ENCODE data around the gene PPIA. TPM values are rescaled to one million over a fixed set of nuclear protein-coding genes. Genes with fewer than 3 reads are reported as not detected.

PPIA gene
- polyA plus RNA-seq (2012; ENCODE audit: low read depth, missing spikeins): 3,026 TPM

- no peak for TF ChIP-seq SPI1 (IDR thresholded peaks at IDR 0.05; ENCODE audit: low read depth, low read length)
- peak; percentile 75 for TF ChIP-seq POU2F2 (IDR thresholded peaks at IDR 0.05; ENCODE audit: low read depth, low read length)
- peak; percentile 11 for TF ChIP-seq PAX5 (IDR thresholded peaks at IDR 0.05; ENCODE audit: insufficient read depth, low read length, severe bottlenecking)
- peak; percentile 96 for TF ChIP-seq POLR2A (IDR thresholded peaks at IDR 0.05; ENCODE audit: low read depth, low read length)
- TF ChIP-seq TAF1 (IDR thresholded peaks at IDR 0.05; ENCODE audit: low read depth, low read length): peak; percentile 94
- peak; percentile 96 for TF ChIP-seq POLR2AphosphoS5 (IDR thresholded peaks at IDR 0.05; ENCODE audit: low read depth, low read length)
- peak; percentile 91 for FAIRE-seq
Measured at GRCh38 chr7:44796504-44797328, at the start of gene PPIA. TSS of gene PPIA (plus strand) at chr7:44796681. CDS start at chr7:44796725, 44 bp downstream.

GRCh38 chr7:44748045-44748947, 48.2 kb upstream of the PPIA start, which contains the start of gene ZMIZ2:
TSS of gene ZMIZ2 (plus strand) at chr7:44748847. CDS start at chr7:44756250, 7,403 bp downstream.
- DNase-seq (ENCODE audit: insufficient read length, low spot score) (peak; percentile 88), FAIRE-seq (peak; percentile 79)
- TF ChIP-seq POU2F2 (IDR thresholded peaks at IDR 0.05; ENCODE audit: low read depth, low read length): peak; percentile 100
- TF ChIP-seq POLR2AphosphoS5 (IDR thresholded peaks at IDR 0.05; ENCODE audit: low read depth, low read length): no peak
- TF ChIP-seq SPI1 (IDR thresholded peaks at IDR 0.05; ENCODE audit: low read depth, low read length): no peak
- TF ChIP-seq POLR2A (IDR thresholded peaks at IDR 0.05; ENCODE audit: low read depth, low read length): no peak; the same call in 1 of the 2 replicates

More at GRCh38 chr7:44796504-44797328, at the start of gene PPIA:
- peak; percentile 98 for DNase-seq (ENCODE audit: insufficient read length, low spot score)

- peak; percentile 74 for FAIRE-seq
Measured at GRCh38 chr7:44748948-44749731, 47.3 kb upstream of the PPIA start.

GRCh38 chr7:44749992-44750391, 46.5 kb upstream of the PPIA start:
- TF ChIP-seq POLR2A (IDR thresholded peaks at IDR 0.05; ENCODE audit: low read depth, low read length) (no peak), POLR2AphosphoS5 (IDR thresholded peaks at IDR 0.05; ENCODE audit: low read depth, low read length) (0 out of 2 replicates have a peak, but pooled peaks have one; percentile 21)
- DNase-seq (ENCODE audit: insufficient read length, low spot score) (no peak), FAIRE-seq (no peak)

More at GRCh38 chr7:44748948-44749731, 47.3 kb upstream of the PPIA start:
- no peak for DNase-seq (ENCODE audit: insufficient read length, low spot score)
- TF ChIP-seq SPI1 (IDR thresholded peaks at IDR 0.05; ENCODE audit: low read depth, low read length): no peak
- TF ChIP-seq POLR2A (IDR thresholded peaks at IDR 0.05; ENCODE audit: low read depth, low read length): peak; percentile 56; the same call in 1 of the 2 replicates
- no peak for TF ChIP-seq PAX5 (IDR thresholded peaks at IDR 0.05; ENCODE audit: insufficient read depth, low read length, severe bottlenecking)
- no peak for TF ChIP-seq TAF1 (IDR thresholded peaks at IDR 0.05; ENCODE audit: low read depth, low read length)
- TF ChIP-seq POU2F2 (IDR thresholded peaks at IDR 0.05; ENCODE audit: low read depth, low read length): no peak
- peak; percentile 26; the same call in 1 of the 2 replicates for TF ChIP-seq POLR2AphosphoS5 (IDR thresholded peaks at IDR 0.05; ENCODE audit: low read depth, low read length)

- FAIRE-seq (peak; percentile 16), DNase-seq (ENCODE audit: insufficient read length, low spot score) (no peak)
- TF ChIP-seq POLR2A (IDR thresholded peaks at IDR 0.05; ENCODE audit: low read depth, low read length) (no peak), PAX5 (IDR thresholded peaks at IDR 0.05; ENCODE audit: insufficient read depth, low read length, severe bottlenecking) (no peak), TAF1 (IDR thresholded peaks at IDR 0.05; ENCODE audit: low read depth, low read length) (no peak), POU2F2 (IDR thresholded peaks at IDR 0.05; ENCODE audit: low read depth, low read length) (no peak), POLR2AphosphoS5 (IDR thresholded peaks at IDR 0.05; ENCODE audit: low read depth, low read length) (no peak), SPI1 (IDR thresholded peaks at IDR 0.05; ENCODE audit: low read depth, low read length) (no peak)
Measured at GRCh38 chr7:44750424-44750823, 46.1 kb upstream of the PPIA start.

GRCh38 chr7:44750921-44751571, 45.4 kb upstream of the PPIA start:
- TF ChIP-seq POU2F2 (IDR thresholded peaks at IDR 0.05; ENCODE audit: low read depth, low read length) (no peak), SPI1 (IDR thresholded peaks at IDR 0.05; ENCODE audit: low read depth, low read length) (peak; percentile 97), POLR2AphosphoS5 (IDR thresholded peaks at IDR 0.05; ENCODE audit: low read depth, low read length) (peak; percentile 67; the same call in 1 of the 2 replicates), PAX5 (IDR thresholded peaks at IDR 0.05; ENCODE audit: insufficient read depth, low read length, severe bottlenecking) (peak; percentile 56), POLR2A (IDR thresholded peaks at IDR 0.05; ENCODE audit: low read depth, low read length) (peak; percentile 77), TAF1 (IDR thresholded peaks at IDR 0.05; ENCODE audit: low read depth, low read length) (peak; percentile 81; the same call in 1 of the 2 replicates)
- FAIRE-seq (peak; percentile 89), DNase-seq (ENCODE audit: insufficient read length, low spot score) (peak; percentile 61)

GRCh38 chr7:44752822-44753221, 43.7 kb upstream of the PPIA start:
- TF ChIP-seq TAF1 (IDR thresholded peaks at IDR 0.05; ENCODE audit: low read depth, low read length) (no peak), PAX5 (IDR thresholded peaks at IDR 0.05; ENCODE audit: insufficient read depth, low read length, severe bottlenecking) (no peak), SPI1 (IDR thresholded peaks at IDR 0.05; ENCODE audit: low read depth, low read length) (no peak), POLR2AphosphoS5 (IDR thresholded peaks at IDR 0.05; ENCODE audit: low read depth, low read length) (no peak), POLR2A (IDR thresholded peaks at IDR 0.05; ENCODE audit: low read depth, low read length) (no peak), POU2F2 (IDR thresholded peaks at IDR 0.05; ENCODE audit: low read depth, low read length) (no peak)
- DNase-seq (ENCODE audit: insufficient read length, low spot score) (no peak), FAIRE-seq (no peak)
